Fibroblast of villous mesenchyme (primary cell): ENCODE measurements around the gene INPP5A. TPM values are rescaled to one million over a fixed set of nuclear protein-coding genes. Genes with fewer than 3 reads are reported as not detected.
"Not testable (repeated sequence)": the region's sequence is repeated elsewhere in the genome, so short reads cannot be mapped to it uniquely, and the experiment has no call there.

Source experiments
- DNase-seq: peaks from one replicate; pipeline ENCODE4 v3.0.0-alpha.2; 2010; ENCODE audit warnings: low read depth
- H3K4me3 ChIP-seq: 2 replicates; pipeline ENCODE4 v1.5.1; 2011; ENCODE audit warnings: low read depth, mild to moderate bottlenecking, low read length
- total RNA-seq: library from RNA; depleted of rRNA; stranded (reverse); fragments of >200 nt; gene quantifications from 2 replicates; pipeline ENCODE4 v1.2.3, GENCODE V29; 2012
- TF ChIP-seq, protein P1 (sequence below): IDR thresholded peaks from 2 replicates; pipeline ENCODE4 v1.5.1; 2012; ENCODE audit warnings: low read depth, mild to moderate bottlenecking, low read length; ENCODE audit not compliant: insufficient read depth

The INPP5A gene
- total RNA-seq, 1 donor, result 33.2 TPM

DNA sequence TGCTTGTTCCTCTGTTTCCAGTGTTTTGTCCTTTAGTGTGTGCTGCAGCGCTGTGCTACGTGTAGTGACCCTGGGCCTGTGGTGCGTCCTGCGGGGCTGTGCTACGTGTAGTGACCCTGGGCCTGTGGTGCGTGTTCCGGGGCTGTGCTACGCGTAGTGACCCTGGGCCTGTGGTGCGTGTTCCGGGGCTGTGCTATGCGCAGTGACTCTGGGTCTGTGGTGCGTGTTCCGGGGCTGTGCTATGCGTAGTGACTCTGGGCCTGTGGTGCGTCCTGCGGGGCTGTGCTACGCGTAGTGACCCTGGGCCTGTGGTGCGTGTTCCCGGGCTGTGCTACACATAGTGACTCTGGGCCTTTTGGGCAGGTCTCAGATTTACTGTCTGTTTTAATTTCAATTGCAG lies 60.1 kb downstream of the INPP5A start:
- TF ChIP-seq, protein P1, sequence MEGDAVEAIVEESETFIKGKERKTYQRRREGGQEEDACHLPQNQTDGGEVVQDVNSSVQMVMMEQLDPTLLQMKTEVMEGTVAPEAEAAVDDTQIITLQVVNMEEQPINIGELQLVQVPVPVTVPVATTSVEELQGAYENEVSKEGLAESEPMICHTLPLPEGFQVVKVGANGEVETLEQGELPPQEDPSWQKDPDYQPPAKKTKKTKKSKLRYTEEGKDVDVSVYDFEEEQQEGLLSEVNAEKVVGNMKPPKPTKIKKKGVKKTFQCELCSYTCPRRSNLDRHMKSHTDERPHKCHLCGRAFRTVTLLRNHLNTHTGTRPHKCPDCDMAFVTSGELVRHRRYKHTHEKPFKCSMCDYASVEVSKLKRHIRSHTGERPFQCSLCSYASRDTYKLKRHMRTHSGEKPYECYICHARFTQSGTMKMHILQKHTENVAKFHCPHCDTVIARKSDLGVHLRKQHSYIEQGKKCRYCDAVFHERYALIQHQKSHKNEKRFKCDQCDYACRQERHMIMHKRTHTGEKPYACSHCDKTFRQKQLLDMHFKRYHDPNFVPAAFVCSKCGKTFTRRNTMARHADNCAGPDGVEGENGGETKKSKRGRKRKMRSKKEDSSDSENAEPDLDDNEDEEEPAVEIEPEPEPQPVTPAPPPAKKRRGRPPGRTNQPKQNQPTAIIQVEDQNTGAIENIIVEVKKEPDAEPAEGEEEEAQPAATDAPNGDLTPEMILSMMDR, result no peak
- no peak for DNase-seq

DNA sequence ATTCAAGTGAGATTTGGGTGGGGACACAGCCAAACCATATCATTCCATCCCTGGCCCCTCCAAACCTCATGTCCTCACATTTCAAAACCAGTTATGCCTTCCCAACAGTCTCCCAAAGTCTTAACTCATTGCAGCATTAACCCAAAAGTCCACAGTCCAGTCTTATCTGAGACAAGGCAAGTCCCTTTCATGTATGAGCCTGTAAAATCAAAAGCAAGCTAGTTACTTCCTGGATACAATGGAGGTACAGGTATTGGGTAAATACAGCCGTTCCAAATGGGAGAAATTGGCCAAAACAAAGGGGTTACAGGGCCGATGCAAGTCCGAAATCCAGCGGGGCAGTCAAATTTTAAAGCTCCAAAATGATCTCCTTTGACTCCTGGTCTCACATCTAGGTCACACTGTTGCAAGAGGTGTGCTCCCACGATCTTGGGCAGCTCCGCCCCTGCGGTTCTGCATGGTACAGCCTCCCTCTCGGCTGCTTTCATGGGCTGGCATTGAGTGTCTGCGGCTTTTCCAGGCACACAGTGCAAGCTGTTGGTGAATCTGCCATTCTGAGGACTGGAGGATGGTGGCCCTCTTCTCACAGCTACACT lies 61.5 kb downstream of the INPP5A start:
- not testable (repeated sequence) for DNase-seq, H3K4me3 ChIP-seq

More for the DNA sequence above, 60.1 kb downstream of the INPP5A start:
- H3K4me3 ChIP-seq, result no peak overlapping the region

DNA sequence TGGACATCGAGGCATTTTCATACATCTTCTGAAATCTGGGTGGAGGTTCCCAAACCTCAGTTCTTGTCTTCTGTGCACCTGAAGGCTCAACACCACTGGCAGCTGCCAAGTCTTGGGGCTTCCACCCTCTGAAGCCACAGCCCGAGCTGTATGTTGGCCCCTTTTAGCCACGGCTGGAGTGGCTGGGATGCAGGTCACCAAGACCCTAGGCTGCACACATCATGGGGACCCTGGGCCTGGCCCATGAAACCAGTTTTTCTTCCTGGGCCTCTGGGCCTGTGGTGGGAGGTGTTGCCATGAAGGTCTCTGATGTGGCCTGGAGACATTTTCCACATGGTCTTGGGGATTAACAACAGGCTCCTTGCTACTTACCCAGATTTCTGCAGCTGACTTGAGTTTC lies 62.1 kb downstream of the INPP5A start:
- DNase-seq, result no peak
- no peak overlapping the region for H3K4me3 ChIP-seq
- TF ChIP-seq, protein P1, result no peak

DNA sequence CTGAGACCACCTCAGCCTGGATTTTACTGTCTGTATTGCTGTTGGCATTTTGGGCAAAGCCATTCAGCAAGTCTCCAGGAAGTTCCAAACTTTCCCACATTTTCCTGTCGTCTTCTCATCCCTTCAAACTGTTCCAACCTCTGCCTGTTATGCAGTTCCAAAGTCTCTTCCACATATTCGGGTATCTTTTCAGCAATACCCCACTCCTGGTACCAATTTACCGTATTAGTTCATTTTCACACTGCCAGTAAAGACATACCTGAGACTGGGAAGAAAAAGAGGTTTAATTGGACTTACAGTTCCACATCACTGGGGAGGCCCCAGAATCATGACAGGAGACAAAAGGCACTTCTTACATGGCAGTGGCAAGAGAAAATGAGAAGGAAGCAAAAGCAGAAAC lies 62.8 kb downstream of the INPP5A start:
- no peak for DNase-seq
- no peak overlapping the region for H3K4me3 ChIP-seq
- TF ChIP-seq, protein P1, result no peak

DNA sequence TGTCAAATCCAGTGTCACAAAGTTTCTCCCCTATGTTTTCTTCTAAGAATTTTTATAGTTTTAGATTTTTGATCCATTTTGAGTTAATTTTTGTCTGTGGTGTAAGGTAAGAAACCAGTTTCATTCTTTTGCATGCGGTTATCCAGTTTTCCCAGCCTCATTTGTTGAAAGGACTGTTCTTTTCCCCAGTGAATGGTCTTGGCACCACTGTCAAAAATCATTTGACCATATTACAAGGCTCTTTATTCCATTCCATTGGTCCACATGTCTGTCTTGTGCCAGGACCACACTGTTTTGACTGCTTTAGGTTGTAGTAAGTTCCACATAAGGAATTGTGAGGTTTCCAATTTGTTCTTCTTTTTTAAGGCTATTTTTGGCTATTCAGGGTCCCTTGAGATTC lies 64.0 kb downstream of the INPP5A start:
- no peak for DNase-seq
- TF ChIP-seq, protein P1, result no peak
- H3K4me3 ChIP-seq, result no peak overlapping the region

DNA sequence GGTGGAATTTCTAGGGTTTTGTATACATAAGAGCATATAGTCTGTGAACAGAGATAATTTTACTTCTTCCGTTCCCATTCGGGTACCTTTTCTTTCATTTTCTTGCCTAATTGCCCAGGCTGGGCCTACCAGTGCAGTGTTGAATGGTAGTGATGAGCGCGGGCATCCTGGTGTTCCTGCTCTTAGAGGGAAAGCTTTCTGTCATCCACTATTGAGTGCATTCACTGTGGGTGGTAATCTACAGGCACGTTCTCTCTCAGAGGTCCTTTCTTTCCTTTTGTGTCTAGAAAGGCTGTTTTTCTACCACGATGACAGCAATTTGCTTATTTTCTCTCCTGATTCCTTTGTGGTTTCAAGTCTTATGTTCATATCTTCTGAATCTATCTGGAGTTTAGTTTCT lies 65.0 kb downstream of the INPP5A start:
- H3K4me3 ChIP-seq, result no peak overlapping the region
- DNase-seq, result no peak
- TF ChIP-seq, protein P1, result no peak

DNA sequence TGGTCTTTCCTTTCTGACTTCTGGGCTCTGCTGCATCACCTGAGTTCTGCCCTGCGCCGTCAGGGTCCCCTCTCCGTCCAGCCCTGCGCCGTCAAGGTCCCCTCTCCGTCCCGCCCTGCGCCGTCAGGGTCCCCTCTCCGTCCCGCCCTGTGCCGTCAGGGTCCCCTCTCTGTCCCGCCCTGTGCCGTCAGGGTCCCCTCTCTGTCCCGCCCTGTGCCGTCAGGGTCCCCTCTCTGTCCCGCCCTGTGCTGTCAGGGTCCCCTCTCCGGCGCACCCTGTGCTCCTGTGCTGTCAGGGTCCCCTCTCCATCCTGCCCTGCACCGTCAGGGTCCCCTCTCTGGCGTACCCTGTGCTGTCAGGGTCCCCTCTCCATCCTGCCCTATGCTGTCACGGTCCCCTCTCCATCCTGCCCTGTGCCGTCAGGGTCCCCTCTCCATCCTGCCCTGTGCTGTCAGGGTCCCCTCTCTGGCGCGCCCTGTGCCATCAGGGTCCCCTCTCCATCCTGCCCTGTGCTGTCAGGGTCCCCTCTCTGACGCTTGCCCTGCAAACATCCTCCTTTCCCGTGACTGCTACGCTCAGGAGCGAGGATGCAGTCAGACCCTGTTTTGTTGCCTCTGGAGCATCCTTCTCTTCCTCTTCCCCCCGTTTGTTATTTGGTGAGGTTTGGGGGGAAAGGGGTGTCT lies 66.4 kb downstream of the INPP5A start:
- no peak overlapping the region for H3K4me3 ChIP-seq
- DNase-seq, result no peak
- TF ChIP-seq, protein P1, result no peak
